ENCODE data around the gene ABCA4.
"Not testable (repeated sequence)": the region's sequence is repeated elsewhere in the genome, so short reads cannot be mapped to it uniquely, and the experiment has no call there.

Gene ABCA4

GRCh38 chr1:94120991-94121390, at the start of gene ABCA4:
TSS of gene ABCA4 (minus strand) at chr1:94121148. CDS start at chr1:94121045, 103 bp downstream.
- Histone ChIP-seq H3K4me3 (ENCODE audit: low read depth in 1 of 2, low read length in 2 of 2) (no peak within 1 kb of the TSS), H3K36me3 (ENCODE audit: control insufficient read depth in 1 of 2, insufficient read depth in 2 of 2, low read length in 2 of 2) (no peaks in the 10 kb centered on the region), H3K27ac (ENCODE audit: low read length) (no peak within 1 kb of the TSS), H3K4me1 (ENCODE audit: control insufficient read depth in 1 of 2, insufficient read depth in 2 of 2, low read length in 2 of 2) (no peaks in the 10 kb centered on the region), H3K27me3 (ENCODE audit: low read depth, low read length) (no peaks in the 10 kb centered on the region), H3K9me3 (ENCODE audit: control insufficient read depth in 1 of 2, low read length in 2 of 2) (no peaks in the 10 kb centered on the region)

- H3K9me3 ChIP-seq (ENCODE audit: control insufficient read depth in 1 of 2, low read length in 2 of 2) = peaks cover 0 to 4% of the 10 kb centered on the region in 2 donors
- H3K4me1 ChIP-seq (ENCODE audit: control insufficient read depth in 1 of 2, insufficient read depth in 2 of 2, low read length in 2 of 2) = no peaks in the 10 kb centered on the region
- no peaks in the 10 kb centered on the region for H3K27me3 ChIP-seq (ENCODE audit: low read depth, low read length)
- peaks cover 10 to 12% of the 10 kb centered on the region in 2 donors for H3K36me3 ChIP-seq (ENCODE audit: control insufficient read depth in 1 of 2, insufficient read depth in 2 of 2, low read length in 2 of 2)
- no peak overlapping the region for H3K27ac ChIP-seq (ENCODE audit: low read length)
- H3K4me3 ChIP-seq (ENCODE audit: low read depth in 1 of 2, low read length in 2 of 2) = no peak overlapping the region
Measured at GRCh38 chr1:94169126-94169525, 48.2 kb upstream of the ABCA4 start.

GRCh38 chr1:94165843-94166242, 44.9 kb upstream of the ABCA4 start:
- no peaks in the 10 kb centered on the region for H3K27me3 ChIP-seq (ENCODE audit: low read depth, low read length)
- peaks cover 0 to 4% of the 10 kb centered on the region in 2 donors for H3K9me3 ChIP-seq (ENCODE audit: control insufficient read depth in 1 of 2, low read length in 2 of 2)
- no peaks in the 10 kb centered on the region for H3K36me3 ChIP-seq (ENCODE audit: control insufficient read depth in 1 of 2, insufficient read depth in 2 of 2, low read length in 2 of 2)
- H3K27ac ChIP-seq (ENCODE audit: low read length) = no peak overlapping the region
- no peak overlapping the region for H3K4me3 ChIP-seq (ENCODE audit: low read depth in 1 of 2, low read length in 2 of 2)
- peaks cover 0 to 2% of the 10 kb centered on the region in 2 donors for H3K4me1 ChIP-seq (ENCODE audit: control insufficient read depth in 1 of 2, insufficient read depth in 2 of 2, low read length in 2 of 2)

- H3K27ac ChIP-seq (ENCODE audit: low read length); H3K27me3 ChIP-seq (ENCODE audit: low read depth, low read length); H3K9me3 ChIP-seq (ENCODE audit: control insufficient read depth in 1 of 2, low read length in 2 of 2); H3K4me3 ChIP-seq (ENCODE audit: low read depth in 1 of 2, low read length in 2 of 2); H3K36me3 ChIP-seq (ENCODE audit: control insufficient read depth in 1 of 2, insufficient read depth in 2 of 2, low read length in 2 of 2); H3K4me1 ChIP-seq (ENCODE audit: control insufficient read depth in 1 of 2, insufficient read depth in 2 of 2, low read length in 2 of 2): not testable (repeated sequence)
Measured at GRCh38 chr1:94164885-94165284, 43.9 kb upstream of the ABCA4 start.

- H3K36me3 ChIP-seq (ENCODE audit: control insufficient read depth in 1 of 2, insufficient read depth in 2 of 2, low read length in 2 of 2); H3K9me3 ChIP-seq (ENCODE audit: control insufficient read depth in 1 of 2, low read length in 2 of 2); H3K4me3 ChIP-seq (ENCODE audit: low read depth in 1 of 2, low read length in 2 of 2); H3K27ac ChIP-seq (ENCODE audit: low read length); H3K27me3 ChIP-seq (ENCODE audit: low read depth, low read length); H3K4me1 ChIP-seq (ENCODE audit: control insufficient read depth in 1 of 2, insufficient read depth in 2 of 2, low read length in 2 of 2): not testable (repeated sequence)
Measured at GRCh38 chr1:94164121-94164520, 43.2 kb upstream of the ABCA4 start.

- H3K36me3 ChIP-seq (ENCODE audit: control insufficient read depth in 1 of 2, insufficient read depth in 2 of 2, low read length in 2 of 2); H3K4me3 ChIP-seq (ENCODE audit: low read depth in 1 of 2, low read length in 2 of 2); H3K9me3 ChIP-seq (ENCODE audit: control insufficient read depth in 1 of 2, low read length in 2 of 2); H3K27me3 ChIP-seq (ENCODE audit: low read depth, low read length); H3K4me1 ChIP-seq (ENCODE audit: control insufficient read depth in 1 of 2, insufficient read depth in 2 of 2, low read length in 2 of 2); H3K27ac ChIP-seq (ENCODE audit: low read length): not testable (repeated sequence)
Measured at GRCh38 chr1:94163249-94163648, 42.3 kb upstream of the ABCA4 start.

- Histone ChIP-seq H3K27ac (ENCODE audit: low read length) (no peak overlapping the region), H3K27me3 (ENCODE audit: low read depth, low read length) (no peaks in the 10 kb centered on the region), H3K36me3 (ENCODE audit: control insufficient read depth in 1 of 2, insufficient read depth in 2 of 2, low read length in 2 of 2) (no peaks in the 10 kb centered on the region), H3K4me3 (ENCODE audit: low read depth in 1 of 2, low read length in 2 of 2) (no peak overlapping the region), H3K4me1 (ENCODE audit: control insufficient read depth in 1 of 2, insufficient read depth in 2 of 2, low read length in 2 of 2) (peaks cover 0 to 6% of the 10 kb centered on the region in 2 donors), H3K9me3 (ENCODE audit: control insufficient read depth in 1 of 2, low read length in 2 of 2) (peaks cover 0 to 3% of the 10 kb centered on the region in 2 donors)
Measured at GRCh38 chr1:94160811-94161210, 39.9 kb upstream of the ABCA4 start.

GRCh38 chr1:94156096-94156625, 35.2 kb upstream of the ABCA4 start:
- no peak overlapping the region for H3K27ac ChIP-seq (ENCODE audit: low read length)
- H3K27me3 ChIP-seq (ENCODE audit: low read depth, low read length) = no peaks in the 10 kb centered on the region
- no peak overlapping the region for H3K4me3 ChIP-seq (ENCODE audit: low read depth in 1 of 2, low read length in 2 of 2)
- H3K36me3 ChIP-seq (ENCODE audit: control insufficient read depth in 1 of 2, insufficient read depth in 2 of 2, low read length in 2 of 2) = no peaks in the 10 kb centered on the region
- H3K4me1 ChIP-seq (ENCODE audit: control insufficient read depth in 1 of 2, insufficient read depth in 2 of 2, low read length in 2 of 2) = peaks cover 0 to 6% of the 10 kb centered on the region in 2 donors
- H3K9me3 ChIP-seq (ENCODE audit: control insufficient read depth in 1 of 2, low read length in 2 of 2) = no peaks in the 10 kb centered on the region

- Histone ChIP-seq H3K4me1 (ENCODE audit: control insufficient read depth in 1 of 2, insufficient read depth in 2 of 2, low read length in 2 of 2) (no peaks in the 10 kb centered on the region), H3K4me3 (ENCODE audit: low read depth in 1 of 2, low read length in 2 of 2) (no peak overlapping the region), H3K36me3 (ENCODE audit: control insufficient read depth in 1 of 2, insufficient read depth in 2 of 2, low read length in 2 of 2) (no peaks in the 10 kb centered on the region), H3K9me3 (ENCODE audit: control insufficient read depth in 1 of 2, low read length in 2 of 2) (no peaks in the 10 kb centered on the region), H3K27ac (ENCODE audit: low read length) (no peak overlapping the region), H3K27me3 (ENCODE audit: low read depth, low read length) (no peaks in the 10 kb centered on the region)
Measured at GRCh38 chr1:94154989-94155388, 34.0 kb upstream of the ABCA4 start.

- Histone ChIP-seq H3K36me3 (ENCODE audit: control insufficient read depth in 1 of 2, insufficient read depth in 2 of 2, low read length in 2 of 2) (no peaks in the 10 kb centered on the region), H3K4me3 (ENCODE audit: low read depth in 1 of 2, low read length in 2 of 2) (no peak overlapping the region), H3K27ac (ENCODE audit: low read length) (no peak overlapping the region), H3K4me1 (ENCODE audit: control insufficient read depth in 1 of 2, insufficient read depth in 2 of 2, low read length in 2 of 2) (no peaks in the 10 kb centered on the region), H3K27me3 (ENCODE audit: low read depth, low read length) (no peaks in the 10 kb centered on the region), H3K9me3 (ENCODE audit: control insufficient read depth in 1 of 2, low read length in 2 of 2) (no peaks in the 10 kb centered on the region)
Measured at GRCh38 chr1:94153133-94153532, 32.2 kb upstream of the ABCA4 start.

- H3K9me3 ChIP-seq (ENCODE audit: control insufficient read depth in 1 of 2, low read length in 2 of 2); H3K36me3 ChIP-seq (ENCODE audit: control insufficient read depth in 1 of 2, insufficient read depth in 2 of 2, low read length in 2 of 2); H3K4me3 ChIP-seq (ENCODE audit: low read depth in 1 of 2, low read length in 2 of 2); H3K27me3 ChIP-seq (ENCODE audit: low read depth, low read length); H3K27ac ChIP-seq (ENCODE audit: low read length); H3K4me1 ChIP-seq (ENCODE audit: control insufficient read depth in 1 of 2, insufficient read depth in 2 of 2, low read length in 2 of 2): not testable (repeated sequence)
Measured at GRCh38 chr1:94149166-94149565, 28.2 kb upstream of the ABCA4 start.

- H3K9me3 ChIP-seq (ENCODE audit: control insufficient read depth in 1 of 2, low read length in 2 of 2) = no peaks in the 10 kb centered on the region
- H3K27me3 ChIP-seq (ENCODE audit: low read depth, low read length) = no peaks in the 10 kb centered on the region
- H3K36me3 ChIP-seq (ENCODE audit: control insufficient read depth in 1 of 2, insufficient read depth in 2 of 2, low read length in 2 of 2) = no peaks in the 10 kb centered on the region
- no peak overlapping the region for H3K4me3 ChIP-seq (ENCODE audit: low read depth in 1 of 2, low read length in 2 of 2)
- H3K4me1 ChIP-seq (ENCODE audit: control insufficient read depth in 1 of 2, insufficient read depth in 2 of 2, low read length in 2 of 2) = no peaks in the 10 kb centered on the region
- no peak overlapping the region for H3K27ac ChIP-seq (ENCODE audit: low read length)
Measured at GRCh38 chr1:94146273-94146672, 25.3 kb upstream of the ABCA4 start.
